SK-N-SH (cell line): ENCODE results near the gene SNRPB. TPM values are rescaled to one million over a fixed set of nuclear protein-coding genes. Genes with fewer than 3 reads are reported as not detected.

Experiments used
- CTCF ChIA-PET: fragments of 300-600, 350-600 bp; formaldehyde crosslinking; extraction: SDS; loops from one replicate; lab custom pipeline; 2021; lab: Yijun Ruan, JAX
- POLR2A ChIA-PET: fragments of 350-600 bp; sonication (Branson Sonifier 250); formaldehyde crosslinking; extraction: SDS; loops from one replicate; lab custom pipeline; 2020; ENCODE audit warnings: antibody characterized with exemption, inconsistent platforms; lab: Yijun Ruan, JAX
- DNase-seq: peaks from one replicate; pipeline ENCODE4 v3.0.0; 2012
- H2AFZ ChIP-seq: fragments of 200-600 bp; sonication (generic); 2 replicates; pipeline ENCODE4 v1.8.1; 2016; ENCODE audit warnings: antibody characterized with exemption, mild to moderate bottlenecking, low read depth
- H3F3A ChIP-seq: fragments of 200-600 bp; sonication (generic); replicated peaks from 2 replicates; pipeline ENCODE3; 2016; ENCODE audit warnings: antibody characterized with exemption, mild to moderate bottlenecking; ENCODE audit not compliant: insufficient read depth
- H3K27ac ChIP-seq, 2 experiments: fragments of 200-500 bp in 1 of 2; fragments of 200-600 bp in 1 of 2; sonication (Bioruptor generic) in 1 of 2; sonication (generic), shearing (Covaris generic) in 1 of 2; 2 replicates each; pipeline versions ENCODE4 v1.5.1 to v1.6.1; 2014 to 2016; ENCODE audit warnings: low read depth in 2 of 2, inconsistent platforms in 1 of 2, low read length in 1 of 2, mild to moderate bottlenecking in 1 of 2, mixed read lengths in 1 of 2
- H3K27me3 ChIP-seq: fragments of 200-600 bp; sonication (generic), shearing (Covaris generic); 2 replicates; pipeline ENCODE4 v1.6.1; 2016; ENCODE audit warnings: mixed run types; ENCODE audit not compliant: insufficient read depth
- H3K36me3 ChIP-seq, 2 experiments: fragments of 200-500 bp in 1 of 2; fragments of 200-600 bp in 1 of 2; sonication (Bioruptor generic) in 1 of 2; sonication (generic) in 1 of 2; replicated peaks in 1 of 2; 2 replicates each; pipeline versions ENCODE3 to v1.5.1; 2014 to 2016; ENCODE audit warnings: low read length in 1 of 2, mild to moderate bottlenecking in 1 of 2; ENCODE audit not compliant: insufficient read depth in 2 of 2, control insufficient read depth in 1 of 2
- H3K4me1 ChIP-seq, 2 experiments: fragments of 200-500 bp in 1 of 2; fragments of 200-600 bp in 1 of 2; sonication (Bioruptor generic) in 1 of 2; sonication (generic), shearing (Covaris generic) in 1 of 2; 2 replicates each; pipeline versions ENCODE4 v1.5.1 to v1.6.1; 2014 to 2016; ENCODE audit warnings: low read depth in 1 of 2, low read length in 1 of 2, mixed run types in 1 of 2; ENCODE audit not compliant: insufficient read depth in 2 of 2, control insufficient read depth in 1 of 2
- H3K4me2 ChIP-seq: fragments of 200-600 bp; sonication (generic), shearing (Covaris generic); 2 replicates; pipeline ENCODE4 v1.6.1; 2017; ENCODE audit warnings: mixed run types
- H3K4me3 ChIP-seq, 2 experiments: fragments of 200-500 bp in 1 of 2; fragments of 200-600 bp in 1 of 2; sonication (Bioruptor generic) in 1 of 2; sonication (generic), shearing (Covaris generic) in 1 of 2; 2 replicates each; pipeline versions ENCODE4 v1.5.1 to v1.8.1; 2014 to 2016; ENCODE audit warnings: low read depth in 2 of 2, inconsistent platforms in 1 of 2, low read length in 1 of 2, mild to moderate bottlenecking in 1 of 2, mixed read lengths in 1 of 2, moderate library complexity in 1 of 2
- H3K79me2 ChIP-seq: fragments of 200-600 bp; sonication (generic); 2 replicates; pipeline ENCODE4 v1.8.1; 2017; ENCODE audit warnings: mild to moderate bottlenecking; ENCODE audit not compliant: insufficient read depth
- H3K9ac ChIP-seq: fragments of 200-600 bp; sonication (generic); 2 replicates; pipeline ENCODE4 v1.6.1; 2017; ENCODE audit warnings: mixed run types
- H3K9me2 ChIP-seq: fragments of 200-600 bp; sonication (generic); 2 replicates; pipeline ENCODE4 v1.6.1; 2017; ENCODE audit warnings: mixed run types
- H3K9me3 ChIP-seq: fragments of 200-600 bp; sonication (generic); 2 replicates; pipeline ENCODE4 v1.6.1; 2017; ENCODE audit warnings: mixed run types, mild to moderate bottlenecking, moderate library complexity
- H4K20me1 ChIP-seq: fragments of 200-600 bp; sonication (generic); 2 replicates; pipeline ENCODE4 v1.6.1; 2017; ENCODE audit warnings: mild to moderate bottlenecking, mixed run types; ENCODE audit not compliant: insufficient read depth
- EZH2phosphoT487 ChIP-seq: fragments of 200-600 bp; sonication (generic); IDR thresholded peaks from 2 replicates; pipeline ENCODE4 v1.6.1; 2017; ENCODE audit warnings: low read depth, mixed run types, mild to moderate bottlenecking, antibody characterized with exemption, moderate library complexity, borderline replicate concordance
- FOXM1 ChIP-seq: IDR thresholded peaks from 2 replicates; pipeline ENCODE4 v1.4.0; 2012; ENCODE audit warnings: low read depth, mild to moderate bottlenecking
- GABPA ChIP-seq: IDR thresholded peaks from 2 replicates; pipeline ENCODE4 v1.4.0; 2012; ENCODE audit warnings: low read depth, mild to moderate bottlenecking
- GATA2 ChIP-seq: sonication (generic); formaldehyde crosslinking; IDR thresholded peaks from 2 replicates; pipeline ENCODE4 v1.5.0; 2020; ENCODE audit warnings: mild to moderate bottlenecking, missing genetic modification reagents
- JUND ChIP-seq: IDR thresholded peaks from 2 replicates; pipeline ENCODE4 v1.4.0; 2012
- MXI1 ChIP-seq: IDR thresholded peaks from 2 replicates; pipeline ENCODE4 v1.6.1; 2012; ENCODE audit warnings: mild to moderate bottlenecking, low read depth, low read length, improper control_type of control experiment
- NRF1 ChIP-seq: IDR thresholded peaks from 2 replicates; pipeline ENCODE4 v1.6.1; 2012; ENCODE audit warnings: low read depth, mild to moderate bottlenecking, low read length
- RCOR1 ChIP-seq: fragments of 150-350 bp; IDR thresholded peaks from 2 replicates; pipeline ENCODE4 v1.6.1; 2017; ENCODE audit warnings: antibody characterized with exemption, low read length
- RXRA ChIP-seq: IDR thresholded peaks from 2 replicates; pipeline ENCODE4 v1.4.0; 2012; ENCODE audit warnings: low read depth, mild to moderate bottlenecking, borderline replicate concordance
- SIN3A ChIP-seq: IDR thresholded peaks from 2 replicates; pipeline ENCODE4 v1.6.1; 2012; ENCODE audit warnings: low read depth, mild to moderate bottlenecking, low read length, moderate library complexity, borderline replicate concordance
- TAF1 ChIP-seq: IDR thresholded peaks from 2 replicates; pipeline ENCODE4 v1.6.1; 2012; ENCODE audit warnings: low read depth, mild to moderate bottlenecking, low read length, moderate library complexity, borderline replicate concordance
- ZBTB33 ChIP-seq: IDR thresholded peaks from 2 replicates; pipeline ENCODE4 v1.4.0; 2012; ENCODE audit warnings: low read depth, borderline replicate concordance
- WGBS: methylation state at CpG from one replicate; pipeline ENCODE4 v1.1.6; 2017; ENCODE audit warnings: low lambda C conversion rate; 5-methylcytosine and 5-hydroxymethylcytosine counted together
- polyA plus RNA-seq, 3 experiments: library from polyadenylated mRNA; depleted of rRNA; stranded (reverse); fragments of >200 nt; gene quantifications; 2 replicates each; pipeline ENCODE4 v1.2.3, GENCODE V29; 2012
- TF ChIP-seq, protein P1 (sequence below): fragments of 150-350 bp; IDR thresholded peaks from 2 replicates; pipeline ENCODE4 v1.6.1; 2016; ENCODE audit warnings: mild to moderate bottlenecking, low read depth, low read length
- TF ChIP-seq, protein P2 (sequence below): IDR thresholded peaks from 2 replicates; pipeline ENCODE4 v1.6.1; 2012; ENCODE audit warnings: mild to moderate bottlenecking, low read depth, low read length, moderate library complexity

Gene SNRPB
- polyA plus RNA-seq, 1 of the 3 experiments (the other 2 are of a cell fraction) = 455 TPM

DNA sequence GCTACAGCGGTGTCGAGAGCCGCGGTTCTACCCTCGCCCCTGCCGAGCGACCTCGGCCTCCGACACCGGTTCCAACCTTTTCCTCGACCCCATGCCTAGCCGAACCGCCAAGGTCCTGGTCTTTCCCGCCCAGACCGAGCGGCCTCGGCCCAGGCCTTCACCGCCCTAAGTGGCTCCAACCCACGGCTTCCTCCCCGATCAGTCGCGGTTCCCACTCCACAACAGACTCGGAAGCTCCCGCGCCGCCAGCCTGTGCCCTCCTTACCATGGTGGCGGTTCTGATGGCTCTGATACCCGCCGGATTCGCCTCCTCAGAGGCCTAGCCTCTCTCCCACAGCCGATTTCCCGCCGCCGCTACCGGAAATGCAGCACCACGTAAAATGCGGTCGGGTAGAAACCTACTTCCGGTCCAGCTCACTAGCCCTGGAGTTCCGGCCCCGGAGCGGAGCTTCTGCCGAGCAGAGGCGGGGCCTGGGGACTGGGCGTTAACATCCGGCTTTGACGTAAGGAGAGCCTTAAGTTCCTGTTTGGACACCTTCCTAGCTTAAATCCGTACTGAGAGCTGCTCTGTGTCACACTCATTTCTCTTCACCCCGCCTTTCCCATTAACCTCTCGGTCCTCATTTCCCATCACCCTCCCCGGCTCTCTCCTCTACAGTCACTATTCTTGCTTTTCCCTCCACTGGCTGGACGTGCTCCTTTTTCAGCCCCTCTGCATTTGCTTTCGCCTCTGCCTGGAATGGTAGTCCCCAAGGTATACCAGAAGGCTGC lies at the start of gene SNRPB (continued):
- TF ChIP-seq EZH2phosphoT487 (no peak), TAF1 (peak; percentile 99), RXRA (peak; percentile 41; the same call in 1 of the 2 replicates), GATA2 (CRISPR knock-in tag) (no peak), MXI1 (peak; percentile 81), FOXM1 (no peak), RCOR1 (no peak; the same call in 1 of the 2 replicates), ZBTB33 (no peak)
- TF ChIP-seq, protein P1, sequence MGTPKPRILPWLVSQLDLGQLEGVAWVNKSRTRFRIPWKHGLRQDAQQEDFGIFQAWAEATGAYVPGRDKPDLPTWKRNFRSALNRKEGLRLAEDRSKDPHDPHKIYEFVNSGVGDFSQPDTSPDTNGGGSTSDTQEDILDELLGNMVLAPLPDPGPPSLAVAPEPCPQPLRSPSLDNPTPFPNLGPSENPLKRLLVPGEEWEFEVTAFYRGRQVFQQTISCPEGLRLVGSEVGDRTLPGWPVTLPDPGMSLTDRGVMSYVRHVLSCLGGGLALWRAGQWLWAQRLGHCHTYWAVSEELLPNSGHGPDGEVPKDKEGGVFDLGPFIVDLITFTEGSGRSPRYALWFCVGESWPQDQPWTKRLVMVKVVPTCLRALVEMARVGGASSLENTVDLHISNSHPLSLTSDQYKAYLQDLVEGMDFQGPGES = no peak; the same call in 1 of the 2 replicates
- TF ChIP-seq, all 33 proteins: peak for 20

DNA sequence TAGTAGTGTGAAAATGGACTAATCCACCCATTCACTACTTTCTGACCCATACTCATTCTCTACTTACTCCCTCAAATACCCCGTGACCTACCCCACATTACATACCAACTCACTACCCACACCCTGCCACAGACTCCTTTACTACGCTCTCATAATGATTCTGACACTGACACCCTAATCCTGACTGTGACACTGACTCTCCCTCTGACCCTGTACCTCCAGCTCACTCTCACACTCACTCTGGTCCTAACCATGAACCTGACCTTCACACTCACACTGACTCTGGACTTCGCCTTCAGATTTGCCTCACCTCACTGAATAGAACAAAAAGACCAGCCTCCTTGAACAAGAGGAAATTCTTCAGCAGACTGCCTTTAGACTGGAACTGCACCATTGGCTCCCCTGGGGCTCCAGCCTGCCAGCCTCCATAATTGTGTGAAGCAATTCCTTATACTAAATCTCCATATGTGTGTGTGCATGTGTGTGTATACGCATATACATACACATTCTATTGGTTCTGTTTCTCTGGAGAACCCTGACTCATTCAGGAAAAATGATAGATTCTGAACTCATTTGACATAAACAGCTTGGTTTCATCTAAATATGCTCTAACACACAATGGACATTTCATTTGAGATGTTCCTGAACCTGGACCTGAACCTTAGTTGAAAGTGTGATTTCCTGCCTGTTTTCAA lies 48.7 kb upstream of the SNRPB start:
- Histone ChIP-seq H4K20me1 (no peaks in the 10 kb centered on the region), H3K27ac (no peak overlapping the region), H3K36me3 (no peaks in the 10 kb centered on the region), H3K4me2 (no peak overlapping the region), H3K4me1 (peaks cover 0 to 5% of the 10 kb centered on the region in 2 experiments; a peak in 1 of 4 replicates), H3K4me3 (no peak overlapping the region), H3F3A (no peaks in the 10 kb centered on the region), H3K9me2 (no peaks in the 10 kb centered on the region), H2AFZ (no peak overlapping the region), H3K79me2 (no peaks in the 10 kb centered on the region), H3K9ac (no peak overlapping the region), H3K27me3 (no peaks in the 10 kb centered on the region), H3K9me3 (no peaks in the 10 kb centered on the region)
- no peak for DNase-seq
- ChIA-PET CTCF (interaction anchor here (1.0 to 7.0 kb wide), 6 partner anchors 11 to 132 kb away, joined by 3 to 133 read pairs (median 14); partner anchors contain the start of genes NOP56 and ZNF343), POLR2A (no interaction called here)
- 97% methylated on average over 4 of the region's 4 CpGs for WGBS
- TF ChIP-seq, protein P2, sequence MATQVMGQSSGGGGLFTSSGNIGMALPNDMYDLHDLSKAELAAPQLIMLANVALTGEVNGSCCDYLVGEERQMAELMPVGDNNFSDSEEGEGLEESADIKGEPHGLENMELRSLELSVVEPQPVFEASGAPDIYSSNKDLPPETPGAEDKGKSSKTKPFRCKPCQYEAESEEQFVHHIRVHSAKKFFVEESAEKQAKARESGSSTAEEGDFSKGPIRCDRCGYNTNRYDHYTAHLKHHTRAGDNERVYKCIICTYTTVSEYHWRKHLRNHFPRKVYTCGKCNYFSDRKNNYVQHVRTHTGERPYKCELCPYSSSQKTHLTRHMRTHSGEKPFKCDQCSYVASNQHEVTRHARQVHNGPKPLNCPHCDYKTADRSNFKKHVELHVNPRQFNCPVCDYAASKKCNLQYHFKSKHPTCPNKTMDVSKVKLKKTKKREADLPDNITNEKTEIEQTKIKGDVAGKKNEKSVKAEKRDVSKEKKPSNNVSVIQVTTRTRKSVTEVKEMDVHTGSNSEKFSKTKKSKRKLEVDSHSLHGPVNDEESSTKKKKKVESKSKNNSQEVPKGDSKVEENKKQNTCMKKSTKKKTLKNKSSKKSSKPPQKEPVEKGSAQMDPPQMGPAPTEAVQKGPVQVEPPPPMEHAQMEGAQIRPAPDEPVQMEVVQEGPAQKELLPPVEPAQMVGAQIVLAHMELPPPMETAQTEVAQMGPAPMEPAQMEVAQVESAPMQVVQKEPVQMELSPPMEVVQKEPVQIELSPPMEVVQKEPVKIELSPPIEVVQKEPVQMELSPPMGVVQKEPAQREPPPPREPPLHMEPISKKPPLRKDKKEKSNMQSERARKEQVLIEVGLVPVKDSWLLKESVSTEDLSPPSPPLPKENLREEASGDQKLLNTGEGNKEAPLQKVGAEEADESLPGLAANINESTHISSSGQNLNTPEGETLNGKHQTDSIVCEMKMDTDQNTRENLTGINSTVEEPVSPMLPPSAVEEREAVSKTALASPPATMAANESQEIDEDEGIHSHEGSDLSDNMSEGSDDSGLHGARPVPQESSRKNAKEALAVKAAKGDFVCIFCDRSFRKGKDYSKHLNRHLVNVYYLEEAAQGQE = no peak
- TF ChIP-seq SIN3A (no peak), NRF1 (no peak), JUND (no peak), GABPA (no peak)
